Measurements from ENCODE around the gene SCN8A. TPM values are rescaled to one million over a fixed set of nuclear protein-coding genes. Genes with fewer than 3 reads are reported as not detected.
A peak's percentile ranks its signal among the peaks of the same experiment; 100 is the strongest.

The SCN8A gene
- total RNA-seq (2021) (5.4 and 5.5 TPM in 2 replicates), Bru-seq, nascent RNA (percentile 60 among the genes with signal in this experiment), BruChase-seq, experiment 1, labeled RNA remaining after a 2-hour chase (percentile 59 among the genes with signal in this experiment), BruChase-seq, experiment 2, labeled RNA remaining after a 6-hour chase (percentile 50 among the genes with signal in this experiment)
- long read RNA-seq, partial matches to known transcripts = 0 of 3 reads
- long read RNA-seq, other reads (novel, unspliced or antisense) = 3 of 3 reads

DNA sequence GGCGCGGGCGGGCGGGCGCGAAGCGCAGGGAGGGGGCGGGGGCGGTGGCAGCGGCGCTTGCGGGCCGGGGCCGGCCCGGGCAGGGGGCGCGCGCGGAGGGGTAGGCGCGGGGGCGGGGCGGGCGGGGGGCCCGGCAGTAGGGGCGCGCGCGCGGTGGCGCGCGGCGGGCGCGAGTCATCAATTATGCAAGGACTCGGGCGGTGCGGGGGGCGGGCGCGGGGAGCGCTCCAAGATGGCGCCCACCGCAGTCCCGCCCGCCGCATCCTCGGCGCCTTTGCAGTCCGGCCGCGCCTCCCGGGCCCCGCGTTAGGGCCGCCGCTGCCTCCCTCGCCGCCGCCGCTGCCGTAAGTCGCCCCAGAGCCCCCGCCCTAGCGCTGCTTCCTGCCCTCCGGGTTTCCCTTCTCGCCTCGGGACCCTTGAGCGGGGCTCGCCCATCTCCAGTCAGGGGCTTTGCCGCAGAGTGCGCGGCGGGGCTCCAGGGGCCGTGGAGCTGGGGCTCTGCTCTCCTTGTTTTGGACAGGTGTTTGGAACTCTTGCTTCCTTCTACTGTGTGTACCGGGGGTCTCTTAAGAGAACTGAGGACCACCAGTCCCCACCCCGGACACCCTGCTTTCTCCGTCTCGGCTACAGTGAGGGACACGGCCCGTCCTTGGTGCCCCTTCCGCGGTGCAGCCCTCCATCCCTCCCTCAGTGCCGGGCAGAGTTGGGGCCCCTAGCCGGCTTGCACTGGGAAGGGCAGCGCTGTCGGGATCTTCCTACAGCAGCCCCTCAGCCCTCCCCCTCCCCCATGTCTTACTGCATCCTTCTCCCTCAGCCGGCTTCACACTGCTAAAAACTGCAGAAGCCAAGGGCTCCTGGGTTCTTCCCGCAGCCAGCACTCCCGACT lies at the start of gene SCN8A:
TSS of gene SCN8A (plus strand) at position 218 of the 886 bp plus-strand sequence. CDS start 71,585 bp downstream, outside the sequence.
- H3K27ac ChIP-seq (ENCODE audit: low read depth, low read length, poor library complexity, severe bottlenecking) = no peak within 1 kb of the TSS
- BruUV-seq (replicated peaks) = no TSS peak
- intact Hi-C loops (cut with micrococcal nuclease; ENCODE audit: unreplicated experiment) = no loop called here
- H3K4me3 ChIP-seq (ENCODE audit: low read depth, low read length, poor library complexity, severe bottlenecking) = peak within 1 kb of the TSS; percentile 71
- TF ChIP-seq, protein P1, sequence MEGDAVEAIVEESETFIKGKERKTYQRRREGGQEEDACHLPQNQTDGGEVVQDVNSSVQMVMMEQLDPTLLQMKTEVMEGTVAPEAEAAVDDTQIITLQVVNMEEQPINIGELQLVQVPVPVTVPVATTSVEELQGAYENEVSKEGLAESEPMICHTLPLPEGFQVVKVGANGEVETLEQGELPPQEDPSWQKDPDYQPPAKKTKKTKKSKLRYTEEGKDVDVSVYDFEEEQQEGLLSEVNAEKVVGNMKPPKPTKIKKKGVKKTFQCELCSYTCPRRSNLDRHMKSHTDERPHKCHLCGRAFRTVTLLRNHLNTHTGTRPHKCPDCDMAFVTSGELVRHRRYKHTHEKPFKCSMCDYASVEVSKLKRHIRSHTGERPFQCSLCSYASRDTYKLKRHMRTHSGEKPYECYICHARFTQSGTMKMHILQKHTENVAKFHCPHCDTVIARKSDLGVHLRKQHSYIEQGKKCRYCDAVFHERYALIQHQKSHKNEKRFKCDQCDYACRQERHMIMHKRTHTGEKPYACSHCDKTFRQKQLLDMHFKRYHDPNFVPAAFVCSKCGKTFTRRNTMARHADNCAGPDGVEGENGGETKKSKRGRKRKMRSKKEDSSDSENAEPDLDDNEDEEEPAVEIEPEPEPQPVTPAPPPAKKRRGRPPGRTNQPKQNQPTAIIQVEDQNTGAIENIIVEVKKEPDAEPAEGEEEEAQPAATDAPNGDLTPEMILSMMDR (conservative IDR thresholded peaks at IDR 0.05; ENCODE audit: low read depth, low read length) = no peak
- no peak for TF ChIP-seq EZH2 (IDR thresholded peaks at IDR 0.05; ENCODE audit: borderline replicate concordance, low read depth, low read length, poor library complexity, severe bottlenecking)
- ChIA-PET POLR2A (ENCODE audit: low non-redundant PET) (no interaction called here), CTCF (no interaction called here)
- H3K36me3 ChIP-seq (ENCODE audit: insufficient read depth, low read length, poor library complexity, severe bottlenecking) = no peaks in the 10 kb centered on the region
- no peaks in the 10 kb centered on the region for H3K9me3 ChIP-seq (ENCODE audit: low read depth, low read length, poor library complexity, severe bottlenecking)
- H3K27me3 ChIP-seq (replicated peaks; ENCODE audit: insufficient read depth, low read depth, low read length, poor library complexity) = no peaks in the 10 kb centered on the region
- DNase-seq (ENCODE audit: low spot score) = peak; percentile 73
- H3K4me1 ChIP-seq (ENCODE audit: insufficient read depth, low read length, poor library complexity, severe bottlenecking) = peaks cover 18% of the 10 kb centered on the region

DNA sequence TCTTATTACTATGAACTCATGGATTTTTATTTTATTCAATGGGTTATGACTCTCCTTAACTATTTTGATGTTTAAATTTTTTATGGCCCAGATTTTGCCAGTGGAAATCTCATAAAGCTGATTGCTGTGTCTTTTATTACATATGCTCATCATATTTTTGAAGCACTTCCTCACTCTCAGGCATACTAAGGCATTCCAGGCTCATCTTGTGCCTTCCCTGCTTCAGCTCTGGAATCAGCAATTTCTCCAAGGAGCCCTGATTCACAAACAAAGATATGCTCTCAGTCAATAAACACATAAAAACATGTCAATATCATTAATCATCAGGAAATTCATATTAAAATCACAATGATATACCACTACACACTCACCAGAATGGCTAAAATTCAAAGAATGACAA lies 44.9 kb upstream of the SCN8A start:
- Histone ChIP-seq H3K9me3 (ENCODE audit: low read depth, low read length, poor library complexity, severe bottlenecking) (no peaks in the 10 kb centered on the region), H3K27me3 (replicated peaks; ENCODE audit: insufficient read depth, low read depth, low read length, poor library complexity) (peaks cover 13% of the 10 kb centered on the region), H3K4me3 (ENCODE audit: low read depth, low read length, poor library complexity, severe bottlenecking) (no peak overlapping the region), H3K27ac (ENCODE audit: low read depth, low read length, poor library complexity, severe bottlenecking) (no peak overlapping the region), H3K36me3 (ENCODE audit: insufficient read depth, low read length, poor library complexity, severe bottlenecking) (no peaks in the 10 kb centered on the region), H3K4me1 (ENCODE audit: insufficient read depth, low read length, poor library complexity, severe bottlenecking) (no peaks in the 10 kb centered on the region)
- no peak for DNase-seq (ENCODE audit: low spot score)
- TF ChIP-seq, protein P1 (conservative IDR thresholded peaks at IDR 0.05; ENCODE audit: low read depth, low read length) = no peak
- TF ChIP-seq EZH2 (IDR thresholded peaks at IDR 0.05; ENCODE audit: borderline replicate concordance, low read depth, low read length, poor library complexity, severe bottlenecking) = no peak
- POLR2A ChIA-PET (ENCODE audit: low non-redundant PET) = no interaction called here
- CTCF ChIA-PET = no interaction called here
- no TSS peak for BruUV-seq (replicated peaks)
- intact Hi-C loops (cut with micrococcal nuclease; ENCODE audit: unreplicated experiment) = no loop called here

DNA sequence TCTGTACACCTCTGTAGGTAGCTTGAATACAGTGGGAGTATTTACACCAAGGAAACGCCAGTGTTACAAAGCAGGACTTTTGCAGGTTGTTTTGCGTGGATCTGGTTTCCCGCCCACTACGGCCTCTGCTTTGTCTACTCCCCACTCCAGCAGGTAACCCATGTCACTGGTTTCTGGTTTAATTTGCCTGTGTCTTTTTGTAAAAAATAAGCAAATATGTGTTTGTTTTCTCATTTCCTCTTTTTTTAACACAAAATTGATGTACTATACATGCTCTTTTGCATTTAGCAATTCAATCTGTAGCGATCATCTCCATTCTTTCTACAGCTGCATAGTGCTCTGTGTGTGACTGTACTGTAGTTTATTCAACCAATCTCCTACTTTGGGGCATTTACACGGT lies 43.4 kb upstream of the SCN8A start:
- ChIA-PET POLR2A (ENCODE audit: low non-redundant PET) (no interaction called here), CTCF (no interaction called here)

More for the DNA sequence above, 43.4 kb upstream of the SCN8A start:
- TF ChIP-seq EZH2 (IDR thresholded peaks at IDR 0.05; ENCODE audit: borderline replicate concordance, low read depth, low read length, poor library complexity, severe bottlenecking) = no peak
- TF ChIP-seq, protein P1 (conservative IDR thresholded peaks at IDR 0.05; ENCODE audit: low read depth, low read length) = no peak
- intact Hi-C loops (cut with micrococcal nuclease; ENCODE audit: unreplicated experiment) = no loop called here
- no peak for DNase-seq (ENCODE audit: low spot score)
- H3K27me3 ChIP-seq (replicated peaks; ENCODE audit: insufficient read depth, low read depth, low read length, poor library complexity) = peaks cover 13% of the 10 kb centered on the region
- BruUV-seq (replicated peaks) = no TSS peak
- H3K4me1 ChIP-seq (ENCODE audit: insufficient read depth, low read length, poor library complexity, severe bottlenecking) = no peaks in the 10 kb centered on the region
- no peaks in the 10 kb centered on the region for H3K36me3 ChIP-seq (ENCODE audit: insufficient read depth, low read length, poor library complexity, severe bottlenecking)
- no peak overlapping the region for H3K27ac ChIP-seq (ENCODE audit: low read depth, low read length, poor library complexity, severe bottlenecking)
- no peak overlapping the region for H3K4me3 ChIP-seq (ENCODE audit: low read depth, low read length, poor library complexity, severe bottlenecking)
- no peaks in the 10 kb centered on the region for H3K9me3 ChIP-seq (ENCODE audit: low read depth, low read length, poor library complexity, severe bottlenecking)

Measured in A673 (cell line).